ENCODE data around the gene TAS2R1.

Gene TAS2R1

DNA sequence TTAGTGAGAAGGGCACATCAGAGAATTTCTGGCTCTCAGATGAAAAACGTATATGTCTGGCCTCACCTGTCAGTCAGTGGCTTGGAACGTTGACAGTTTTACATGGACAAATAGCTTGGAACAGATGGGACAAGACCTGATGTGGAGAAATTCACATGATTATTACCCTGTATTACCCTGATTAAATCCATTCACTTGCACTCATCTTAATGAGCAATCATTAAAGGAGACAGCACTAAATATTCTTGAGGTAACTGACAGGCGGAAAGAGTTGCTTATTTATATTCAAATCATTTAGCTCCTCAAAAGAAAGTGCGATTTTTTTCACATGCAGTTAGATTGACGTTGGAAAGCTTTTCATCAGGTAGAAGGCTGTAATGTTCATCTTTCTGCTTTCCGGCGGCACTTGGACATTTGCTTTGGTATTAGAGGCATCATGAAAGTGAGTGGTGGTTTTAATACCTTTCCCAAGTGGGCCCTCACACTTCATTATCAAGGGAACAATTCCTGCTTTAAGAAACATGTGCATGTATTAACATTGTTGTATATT lies 11.7 kb upstream of the TAS2R1 start:
- Mint-ChIP-seq H3K9me3 (peaks cover 5 to 7% of the 10 kb centered on the region in 2 donors), H3K36me3 (no peaks in the 10 kb centered on the region), H3K4me1 (no peaks in the 10 kb centered on the region), H3K4me3 (no peak overlapping the region), H3K27me3 (no peaks in the 10 kb centered on the region), H3K27ac (no peak overlapping the region)
- DNase-seq: no peak
- no peak for ATAC-seq (replicated peaks)

DNA sequence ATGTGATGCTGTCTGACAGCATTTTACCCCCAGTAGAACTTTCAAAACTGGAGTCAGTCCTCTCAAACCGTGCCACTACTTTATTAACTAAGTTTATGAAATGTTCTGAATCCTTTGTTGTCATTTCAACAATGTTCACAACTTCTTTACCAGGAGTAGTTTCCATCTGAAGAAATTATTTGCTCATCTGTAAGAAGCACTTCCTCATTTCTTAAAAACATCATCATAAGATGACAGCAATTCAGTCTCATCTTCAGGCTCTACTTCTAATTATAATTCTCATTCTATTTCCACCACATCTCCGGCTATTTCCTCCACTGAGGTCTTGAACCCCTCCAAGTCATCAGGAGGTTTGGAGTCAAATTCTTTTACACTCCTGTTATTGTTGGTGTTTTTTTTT lies 2.3 kb upstream of the TAS2R1 start:
- no peaks in the 10 kb centered on the region for H3K4me1 Mint-ChIP-seq
- H3K27ac Mint-ChIP-seq: no peak overlapping the region
- H3K36me3 Mint-ChIP-seq: no peaks in the 10 kb centered on the region
- H3K9me3 Mint-ChIP-seq: peaks cover 18 to 31% of the 10 kb centered on the region in 2 donors
- ATAC-seq (replicated peaks) (no peak), DNase-seq (no peak)
- no peak overlapping the region for H3K4me3 Mint-ChIP-seq
- H3K27me3 Mint-ChIP-seq: no peaks in the 10 kb centered on the region

DNA sequence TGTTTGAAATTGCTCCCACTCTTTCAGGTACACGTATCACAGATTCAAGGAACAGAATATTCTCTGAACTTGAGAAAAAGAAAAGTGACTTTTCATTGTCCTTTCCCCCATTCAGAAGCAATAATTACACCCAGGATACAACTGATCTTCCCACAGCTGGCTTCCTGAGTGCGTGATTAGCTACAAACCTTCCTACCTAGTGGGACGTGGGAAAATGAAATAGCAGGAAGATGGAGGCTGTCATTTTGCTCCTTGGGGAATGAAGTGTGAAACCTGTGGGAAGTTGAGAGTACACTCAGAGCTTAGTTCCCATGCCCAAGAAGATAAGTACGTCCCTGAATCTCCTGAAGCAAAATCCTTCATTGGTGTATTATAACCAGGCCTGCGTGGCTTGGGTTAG lies 2.6 kb downstream of the TAS2R1 start:
- Mint-ChIP-seq H3K4me1 (peaks cover 0 to 11% of the 10 kb centered on the region in 2 donors), H3K27ac (no peak overlapping the region), H3K36me3 (no peaks in the 10 kb centered on the region), H3K27me3 (no peaks in the 10 kb centered on the region), H3K9me3 (peaks cover 7 to 10% of the 10 kb centered on the region in 2 donors), H3K4me3 (no peak overlapping the region)
- DNase-seq (no peak), ATAC-seq (replicated peaks) (no peak)

GRCh38 chr5:9626955-9627354 lies 3.2 kb downstream of the TAS2R1 start:
- ATAC-seq (replicated peaks) (no peak), DNase-seq (no peak)
- Mint-ChIP-seq H3K9me3 (peaks cover 7 to 10% of the 10 kb centered on the region in 2 donors), H3K36me3 (no peaks in the 10 kb centered on the region), H3K4me1 (peaks cover 0 to 11% of the 10 kb centered on the region in 2 donors), H3K27ac (no peak overlapping the region), H3K27me3 (no peaks in the 10 kb centered on the region), H3K4me3 (no peak overlapping the region)

DNA sequence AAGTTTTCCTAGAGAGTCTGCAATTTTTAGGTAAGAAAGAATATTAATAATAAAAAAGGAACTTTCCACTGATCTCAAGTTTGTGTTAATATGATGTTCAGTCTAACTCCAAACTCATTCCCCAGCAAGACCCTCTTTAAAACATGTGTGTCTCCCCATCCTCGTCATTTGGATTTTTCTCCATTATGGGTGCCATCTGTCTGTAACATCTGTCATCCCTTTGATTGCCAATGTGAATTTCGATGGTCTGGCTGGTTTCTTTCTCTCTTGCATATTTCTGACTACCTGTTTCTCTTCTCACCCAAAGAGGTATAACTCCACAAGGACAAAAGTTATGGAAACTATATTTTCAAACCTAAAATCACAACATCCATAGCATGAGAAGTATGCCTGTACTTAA lies 4.4 kb downstream of the TAS2R1 start:
- no peak overlapping the region for H3K27ac Mint-ChIP-seq
- DNase-seq: no peak
- no peak for ATAC-seq (replicated peaks)
- H3K4me3 Mint-ChIP-seq: no peak overlapping the region
- H3K36me3 Mint-ChIP-seq: no peaks in the 10 kb centered on the region
- no peaks in the 10 kb centered on the region for H3K27me3 Mint-ChIP-seq
- H3K9me3 Mint-ChIP-seq: peaks cover 7 to 10% of the 10 kb centered on the region in 2 donors
- peaks cover 0 to 11% of the 10 kb centered on the region in 2 donors for H3K4me1 Mint-ChIP-seq

DNA sequence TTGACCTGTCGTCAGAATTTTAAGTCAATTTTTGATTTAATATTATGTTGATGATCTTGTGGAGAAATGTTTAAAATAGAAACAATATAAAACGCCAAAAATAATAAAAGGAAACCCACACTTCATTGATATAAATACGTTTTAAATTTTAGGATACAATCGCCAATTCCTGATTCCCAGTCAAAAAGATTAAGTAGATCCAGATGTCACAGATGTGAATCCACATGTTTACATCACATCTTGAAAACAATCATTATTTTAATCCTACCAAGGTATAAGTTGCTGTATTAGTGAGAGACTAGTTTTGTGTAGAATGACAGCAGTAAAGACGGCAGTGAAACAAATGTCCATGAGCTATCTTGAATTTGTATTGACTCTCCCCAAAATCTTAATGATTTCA lies 4.9 kb downstream of the TAS2R1 start:
- ATAC-seq (replicated peaks): no peak
- no peaks in the 10 kb centered on the region for H3K27me3 Mint-ChIP-seq
- H3K36me3 Mint-ChIP-seq: no peaks in the 10 kb centered on the region

GRCh38 chr5:9624196-9624947 lies 5.8 kb downstream of the TAS2R1 start:
- no peaks in the 10 kb centered on the region for H3K27me3 Mint-ChIP-seq
- H3K36me3 Mint-ChIP-seq: no peaks in the 10 kb centered on the region
- H3K4me1 Mint-ChIP-seq: peaks cover 0 to 11% of the 10 kb centered on the region in 2 donors
- no peak for ATAC-seq (replicated peaks)
- no peak for DNase-seq
- H3K4me3 Mint-ChIP-seq: no peak overlapping the region
- no peak overlapping the region for H3K27ac Mint-ChIP-seq
- H3K9me3 Mint-ChIP-seq: peaks cover 7 to 10% of the 10 kb centered on the region in 2 donors

More for the DNA sequence above, 4.9 kb downstream of the TAS2R1 start:
- no peak overlapping the region for H3K27ac Mint-ChIP-seq
- peaks cover 7 to 10% of the 10 kb centered on the region in 2 donors for H3K9me3 Mint-ChIP-seq
- no peak overlapping the region for H3K4me3 Mint-ChIP-seq
- no peak for DNase-seq
- peaks cover 0 to 11% of the 10 kb centered on the region in 2 donors for H3K4me1 Mint-ChIP-seq

- no peak overlapping the region for H3K4me3 Mint-ChIP-seq
- H3K36me3 Mint-ChIP-seq: no peaks in the 10 kb centered on the region
- peaks cover 7 to 12% of the 10 kb centered on the region in 2 donors for H3K9me3 Mint-ChIP-seq
- no peak overlapping the region for H3K27ac Mint-ChIP-seq
- no peak for ATAC-seq (replicated peaks)
- DNase-seq: no peak
- H3K27me3 Mint-ChIP-seq: peaks cover 0 to 4% of the 10 kb centered on the region in 2 donors
- H3K4me1 Mint-ChIP-seq: peaks cover 0 to 11% of the 10 kb centered on the region in 2 donors
These were observed 6.5 kb downstream of the TAS2R1 start for GRCh38 chr5:9623661-9624060.

DNA sequence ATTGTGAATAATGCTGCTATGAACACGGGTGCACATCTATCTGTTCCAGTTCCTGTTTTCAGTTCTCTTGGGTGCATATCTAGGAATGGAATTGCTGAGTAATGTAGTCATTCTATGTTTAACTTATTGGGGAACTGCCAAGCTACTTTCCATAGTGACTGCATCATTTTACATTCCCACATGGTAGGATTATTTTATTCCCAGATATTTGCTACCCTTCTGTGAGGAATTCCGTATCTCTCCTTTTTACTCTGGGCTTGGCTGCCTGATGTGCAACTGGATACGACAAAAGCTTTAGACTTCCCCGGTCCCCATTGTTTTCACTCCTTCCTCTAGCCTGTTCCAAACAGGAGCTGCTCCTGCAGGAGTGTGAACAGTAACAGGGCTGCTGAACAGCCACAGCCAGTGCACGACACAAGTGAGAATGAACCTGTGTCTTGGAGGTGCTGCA lies 7.2 kb downstream of the TAS2R1 start:
- Mint-ChIP-seq H3K4me1 (peaks cover 0 to 11% of the 10 kb centered on the region in 2 donors), H3K4me3 (no peak overlapping the region), H3K9me3 (peaks cover 3 to 12% of the 10 kb centered on the region in 2 donors), H3K36me3 (no peaks in the 10 kb centered on the region), H3K27ac (no peak overlapping the region), H3K27me3 (peaks cover 0 to 6% of the 10 kb centered on the region in 2 donors)
- ATAC-seq (replicated peaks) (no peak), DNase-seq (no peak)

- ATAC-seq (replicated peaks) (no peak), DNase-seq (no peak)
- peaks cover 0 to 11% of the 10 kb centered on the region in 2 donors for H3K4me1 Mint-ChIP-seq
- H3K27ac Mint-ChIP-seq: no peak overlapping the region
- no peak overlapping the region for H3K4me3 Mint-ChIP-seq
- peaks cover 0 to 6% of the 10 kb centered on the region in 2 donors for H3K27me3 Mint-ChIP-seq
- peaks cover 3 to 12% of the 10 kb centered on the region in 2 donors for H3K9me3 Mint-ChIP-seq
- no peaks in the 10 kb centered on the region for H3K36me3 Mint-ChIP-seq
These were observed 8.7 kb downstream of the TAS2R1 start for GRCh38 chr5:9621379-9621903.

GRCh38 chr5:9619331-9620092 lies 10.6 kb downstream of the TAS2R1 start:
- no peaks in the 10 kb centered on the region for H3K36me3 Mint-ChIP-seq
- H3K9me3 Mint-ChIP-seq: peaks cover 7 to 14% of the 10 kb centered on the region in 2 donors

DNA sequence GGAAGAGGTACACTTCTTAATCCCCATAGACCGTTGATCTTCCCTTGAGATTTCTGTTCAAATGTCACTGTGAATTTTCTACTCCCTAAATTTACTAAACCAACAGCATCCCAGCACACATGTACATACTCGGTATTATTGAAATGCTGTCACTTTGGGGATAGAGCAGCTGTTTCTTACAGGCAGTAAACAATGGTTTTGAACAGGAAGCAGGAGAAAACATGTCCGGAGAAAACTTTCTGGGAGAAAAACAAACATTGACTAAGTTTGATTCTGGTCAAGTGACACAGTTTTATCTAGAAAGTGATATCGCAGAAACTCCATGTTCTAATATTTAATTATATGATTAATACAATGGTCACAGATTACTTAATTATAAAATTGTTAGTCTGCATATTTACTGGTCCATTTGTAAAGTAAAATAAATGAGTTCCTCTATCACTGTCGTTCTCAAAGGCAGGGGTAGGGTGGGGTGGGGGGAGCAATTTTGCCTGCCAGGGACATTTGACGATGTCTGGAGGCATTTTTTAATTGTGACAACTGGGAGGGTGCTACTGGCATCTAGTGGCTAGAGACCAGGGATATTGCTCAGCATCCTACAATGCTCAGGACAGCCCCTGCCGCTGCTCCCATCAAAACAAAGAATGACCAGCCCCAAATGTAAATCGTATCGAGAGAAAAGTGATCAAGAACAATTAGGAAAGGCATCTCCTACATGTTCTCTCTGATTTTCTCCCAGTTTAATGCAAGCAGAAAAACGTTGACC lies 12.2 kb downstream of the TAS2R1 start:
- Mint-ChIP-seq H3K9me3 (peaks cover 7 to 8% of the 10 kb centered on the region in 2 donors), H3K27me3 (peaks cover 0 to 6% of the 10 kb centered on the region in 2 donors), H3K27ac (no peak overlapping the region), H3K4me3 (no peak overlapping the region), H3K36me3 (no peaks in the 10 kb centered on the region), H3K4me1 (peaks cover 0 to 4% of the 10 kb centered on the region in 2 donors)
- no peak for ATAC-seq (replicated peaks)
- no peak for DNase-seq

More at GRCh38 chr5:9619331-9620092, 10.6 kb downstream of the TAS2R1 start:
- Mint-ChIP-seq H3K4me3 (no peak overlapping the region), H3K27ac (no peak overlapping the region), H3K27me3 (peaks cover 0 to 6% of the 10 kb centered on the region in 2 donors), H3K4me1 (peaks cover 0 to 11% of the 10 kb centered on the region in 2 donors)
- no peak for ATAC-seq (replicated peaks)
- DNase-seq: no peak

DNA sequence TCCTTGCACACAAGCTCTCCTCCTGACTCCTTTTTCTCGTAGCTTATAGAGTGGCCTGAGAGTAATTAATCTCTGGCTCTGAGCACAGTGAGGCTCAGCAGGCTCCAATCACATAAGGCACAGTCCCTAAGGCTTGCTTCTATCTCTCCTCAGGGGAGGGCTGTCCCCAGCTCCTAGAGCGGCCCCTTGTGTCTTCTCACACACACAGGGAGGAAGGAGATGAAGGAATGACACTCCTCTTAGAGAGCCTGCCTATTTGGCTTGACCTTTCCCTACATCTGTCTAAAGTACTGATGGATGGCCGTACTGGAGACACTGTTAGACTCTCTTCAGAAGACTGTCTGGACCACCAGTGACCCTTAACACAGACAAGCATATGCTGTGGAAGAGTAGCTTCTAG lies 12.9 kb downstream of the TAS2R1 start:
- Mint-ChIP-seq H3K36me3 (no peaks in the 10 kb centered on the region), H3K9me3 (peaks cover 4 to 5% of the 10 kb centered on the region in 2 donors), H3K4me3 (no peak overlapping the region), H3K27me3 (peaks cover 0 to 6% of the 10 kb centered on the region in 2 donors), H3K27ac (no peak overlapping the region), H3K4me1 (no peaks in the 10 kb centered on the region)
- DNase-seq (no peak), ATAC-seq (replicated peaks) (no peak)

GRCh38 chr5:9615331-9615730 lies 14.8 kb downstream of the TAS2R1 start:
- Mint-ChIP-seq H3K4me1 (no peaks in the 10 kb centered on the region), H3K36me3 (no peaks in the 10 kb centered on the region), H3K27ac (no peak overlapping the region), H3K4me3 (no peak overlapping the region), H3K9me3 (peaks cover 11 to 15% of the 10 kb centered on the region in 2 donors), H3K27me3 (peaks cover 0 to 6% of the 10 kb centered on the region in 2 donors)
- DNase-seq (no peak), ATAC-seq (replicated peaks) (no peak)

Measured in stimulated activated naive B cell treated with anti-CD40 and anti-IgM and Interleukin-4, amounts not matched to agents 10 μg/mL and 1 μg/mL and 100 μg/mL, for 72 hours (primary cell).